GM13976 (cell line): Measurements from ENCODE around the gene DCLRE1C.
"Not testable (repeated sequence)": the region's sequence is repeated elsewhere in the genome, so short reads cannot be mapped to it uniquely, and the experiment has no call there.

Experiments used
- DNase-seq: peaks from one replicate; pipeline ENCODE4 v3.0.0; 2012; ENCODE audit warnings: low spot score
- CTCF ChIP-seq: IDR thresholded peaks from 2 replicates; pipeline ENCODE4 v1.5.1; 2012; ENCODE audit warnings: borderline replicate concordance, mild to moderate bottlenecking; ENCODE audit not compliant: insufficient read depth; ENCODE audit errors: extremely low read depth, missing control alignments, control extremely low read depth
- in situ Hi-C: fragments of 300-500 bp; cut with MboI; formaldehyde crosslinking; loops from one replicate; pipeline ENCODE4 v1.12.0; 2022; ENCODE audit warnings: low sequenced_read_pairs, mixed read lengths, inconsistent platforms; ENCODE audit not compliant: unreplicated experiment

DCLRE1C gene

DNA sequence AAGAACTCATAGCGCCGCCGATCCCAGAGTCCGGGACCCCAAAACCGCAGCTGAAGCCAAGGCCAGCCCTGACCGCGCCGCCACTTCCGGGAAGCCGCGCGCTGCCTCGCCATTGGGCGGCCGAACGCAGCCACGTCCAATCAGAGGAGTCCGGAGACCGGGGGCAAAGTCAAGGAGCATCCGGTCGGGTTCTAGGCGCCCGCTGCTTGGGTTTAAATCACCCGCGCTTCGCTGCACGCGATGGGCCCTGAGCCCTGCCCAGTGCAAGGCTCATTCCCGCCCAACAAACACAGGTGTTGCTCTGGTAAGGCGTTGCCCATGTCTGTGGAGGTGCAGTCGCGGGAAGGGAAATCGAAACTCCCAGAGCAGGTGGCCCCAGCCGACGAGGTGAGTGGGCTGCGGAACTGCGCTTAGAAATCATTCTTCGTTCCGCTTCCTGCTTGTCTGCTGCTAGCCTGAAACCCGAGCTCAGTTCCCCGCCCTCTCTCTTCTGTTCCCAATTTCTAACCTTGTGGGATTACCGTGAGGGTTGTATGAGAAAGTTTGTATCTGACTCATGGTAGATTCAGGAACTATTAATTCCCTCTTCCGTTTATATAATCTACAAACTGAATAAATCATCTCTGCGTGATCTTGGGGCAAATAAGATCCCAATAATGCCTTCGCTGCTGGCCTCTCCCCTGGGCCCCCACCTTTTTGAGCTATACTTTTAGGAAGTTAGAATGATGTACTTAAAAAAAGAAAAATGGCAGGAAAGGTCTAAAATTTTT, at the start of gene DCLRE1C:
TSS of gene DCLRE1C (minus strand) at position 96 of the 770 bp plus-strand sequence. CDS start at position 10, 86 bp downstream.
- DNase-seq, result peak; percentile 92
- in situ Hi-C loops, result loop anchor here (25.0 kb wide), 1 partner anchor 442 kb away; no protein-coding TSS in a partner anchor
- TF ChIP-seq CTCF, result no peak

DNA sequence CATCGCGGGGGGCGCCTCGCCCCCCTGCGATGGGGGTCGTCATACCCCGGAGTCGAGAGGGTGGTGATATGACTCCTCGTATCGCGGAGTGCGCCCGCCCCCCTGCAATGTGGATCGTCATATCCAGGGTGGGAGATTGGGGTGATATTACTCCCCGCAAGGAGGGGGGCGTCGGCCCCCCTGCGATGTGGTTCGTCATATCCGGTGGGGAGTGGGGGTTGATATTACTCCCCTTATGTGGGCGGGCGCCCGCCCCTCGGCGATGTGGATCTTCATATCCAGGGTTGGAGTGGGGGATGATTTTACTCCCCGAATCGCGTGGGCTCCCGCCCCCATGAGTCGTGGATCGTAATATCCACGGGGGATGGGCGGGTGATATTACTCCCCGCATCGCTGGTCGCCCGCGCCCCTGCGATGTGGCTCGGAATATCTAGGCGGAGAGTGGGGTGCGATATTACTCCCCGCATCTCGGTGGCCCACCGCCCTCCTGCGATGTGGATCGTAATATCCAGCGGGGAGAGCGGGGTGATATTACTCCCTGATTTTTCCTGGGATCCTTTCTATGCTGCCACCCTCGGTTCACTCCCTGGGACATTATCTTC, 42.2 kb upstream of the DCLRE1C start:
- no peak for DNase-seq
- TF ChIP-seq CTCF, result no peak
- in situ Hi-C loops, result no loop called here

- in situ Hi-C loops, DNase-seq: not testable (repeated sequence)
Measured at GRCh38 chr10:14993500-14994455, 39.9 kb upstream of the DCLRE1C start.

DNA sequence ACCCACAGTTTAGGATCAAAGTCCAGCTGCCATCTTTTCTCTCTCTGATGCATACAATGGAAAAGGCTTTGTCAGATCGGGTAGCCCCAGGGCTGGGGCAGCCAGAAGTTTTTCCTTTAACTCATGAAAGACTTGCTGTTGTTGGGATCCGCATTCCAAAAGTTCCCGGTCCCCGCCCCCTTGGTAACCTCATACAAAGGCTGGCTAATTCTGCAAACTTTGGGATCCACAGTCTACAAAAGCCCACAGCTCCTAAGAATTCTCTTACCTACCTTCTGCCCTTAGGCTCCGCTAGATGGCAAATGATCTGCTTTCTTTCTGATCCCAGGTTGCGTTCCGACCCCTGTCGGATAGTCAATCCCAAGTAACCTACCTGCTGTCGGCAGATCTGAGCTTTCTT, 38.4 kb upstream of the DCLRE1C start:
- DNase-seq, in situ Hi-C loops: not testable (repeated sequence)

DNA sequence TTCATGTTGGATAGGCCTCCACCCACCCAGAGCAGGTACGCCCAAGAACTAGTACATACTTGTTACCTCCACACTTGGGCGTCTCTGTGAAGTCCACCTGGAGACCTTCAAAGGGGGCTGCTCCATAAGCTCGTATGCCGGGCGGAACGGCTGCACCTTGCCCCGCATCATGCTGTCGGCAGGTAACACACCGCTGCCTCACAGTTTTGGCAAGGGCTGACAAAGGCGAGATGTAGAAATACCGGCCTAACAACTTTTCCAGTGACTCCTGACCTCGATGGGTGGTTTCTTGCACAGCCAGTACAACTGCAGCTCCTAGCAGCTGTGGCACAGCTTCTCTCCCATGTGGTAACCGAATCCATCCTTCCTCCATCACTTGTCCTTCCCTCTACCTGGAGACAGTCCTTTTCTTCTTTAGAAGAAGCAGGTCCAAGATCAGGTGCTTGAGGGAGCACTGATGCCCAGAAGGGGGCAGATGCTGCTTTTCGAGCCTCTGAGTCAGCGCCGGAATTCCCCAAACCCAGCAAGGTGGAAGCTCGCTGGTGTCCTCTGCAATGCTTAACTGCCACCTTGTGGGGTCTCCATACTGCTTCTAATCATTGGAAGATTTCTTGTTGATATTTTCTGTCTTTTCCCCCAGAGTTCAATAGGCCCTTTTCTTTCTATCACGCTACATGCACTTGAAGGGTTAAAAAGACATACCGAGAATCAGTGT, 37.3 kb upstream of the DCLRE1C start:
- in situ Hi-C loops, result not testable (repeated sequence)
- peak; percentile 31 for DNase-seq
- peak; percentile 29 for TF ChIP-seq CTCF

GRCh38 chr10:14989552-14989951, 35.7 kb upstream of the DCLRE1C start:
- DNase-seq, in situ Hi-C loops: not testable (repeated sequence)

- DNase-seq, result no peak
- in situ Hi-C loops, result no loop called here
- TF ChIP-seq CTCF, result no peak
Measured at GRCh38 chr10:14982744-14983143, 28.8 kb upstream of the DCLRE1C start.
